ENCODE data around the gene TLX2. TPM values are rescaled to one million over a fixed set of nuclear protein-coding genes. Genes with fewer than 3 reads are reported as not detected.
"Not testable (repeated sequence)": the region's sequence is repeated elsewhere in the genome, so short reads cannot be mapped to it uniquely, and the experiment has no call there.

The TLX2 gene
- total RNA-seq, 2 donors from 2014 or later: not detected

GRCh38 chr2:74474481-74474880 is 39.8 kb upstream of the TLX2 start:
- H3K4me1 ChIP-seq: peaks cover 0 to 20% of the 10 kb centered on the region in 2 donors
- peaks cover 15% of the 10 kb centered on the region for H3K36me3 ChIP-seq
- no peak for TF ChIP-seq CTCF (IDR thresholded peaks at IDR 0.05)
- H3K4me3 ChIP-seq: no peak overlapping the region
- no peak overlapping the region for H3K27ac ChIP-seq
- H3K27me3 ChIP-seq: no peaks in the 10 kb centered on the region
- DNase-seq (ENCODE audit: low spot score): no peak
- no peaks in the 10 kb centered on the region for H3K9me3 ChIP-seq

GRCh38 chr2:74474899-74475298 is 39.4 kb upstream of the TLX2 start:
- H3K27ac ChIP-seq: no peak overlapping the region
- peaks cover 0 to 20% of the 10 kb centered on the region in 2 donors for H3K4me1 ChIP-seq
- H3K36me3 ChIP-seq: peaks cover 15% of the 10 kb centered on the region
- no peaks in the 10 kb centered on the region for H3K27me3 ChIP-seq
- no peak for DNase-seq (ENCODE audit: low spot score)
- TF ChIP-seq CTCF (IDR thresholded peaks at IDR 0.05): peak in 1 of 2 donors; percentile 14
- no peak overlapping the region for H3K4me3 ChIP-seq
- no peaks in the 10 kb centered on the region for H3K9me3 ChIP-seq

DNA sequence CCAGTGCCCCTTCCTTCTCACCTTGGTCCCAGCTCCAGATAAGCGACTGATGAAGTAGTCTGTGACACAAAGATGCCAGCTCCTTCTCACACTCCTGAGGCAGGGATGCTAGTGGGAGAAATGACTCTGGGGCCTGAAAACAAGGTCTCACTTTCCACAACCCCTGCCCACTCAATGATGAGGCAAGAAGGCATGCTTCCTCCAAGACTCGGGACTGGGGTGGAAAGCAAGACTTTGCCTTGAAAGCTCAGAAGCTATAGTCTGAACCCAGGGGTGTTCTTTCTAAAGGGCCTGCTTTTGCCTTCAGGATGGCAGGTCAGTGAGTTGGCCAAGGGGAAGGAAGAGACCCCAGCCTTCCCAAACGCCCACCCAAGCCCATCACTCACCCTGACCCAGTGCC is 32.8 kb upstream of the TLX2 start:
- peak overlapping the region in 1 of 2 donors; percentile 88 for H3K27ac ChIP-seq
- no peaks in the 10 kb centered on the region for H3K36me3 ChIP-seq
- no peak for TF ChIP-seq CTCF (IDR thresholded peaks at IDR 0.05)
- peaks cover 0 to 31% of the 10 kb centered on the region in 2 donors for H3K4me1 ChIP-seq
- DNase-seq (ENCODE audit: low spot score): no peak
- H3K27me3 ChIP-seq: no peaks in the 10 kb centered on the region
- H3K9me3 ChIP-seq: no peaks in the 10 kb centered on the region
- peak overlapping the region; percentile 78 to 83 for H3K4me3 ChIP-seq

DNA sequence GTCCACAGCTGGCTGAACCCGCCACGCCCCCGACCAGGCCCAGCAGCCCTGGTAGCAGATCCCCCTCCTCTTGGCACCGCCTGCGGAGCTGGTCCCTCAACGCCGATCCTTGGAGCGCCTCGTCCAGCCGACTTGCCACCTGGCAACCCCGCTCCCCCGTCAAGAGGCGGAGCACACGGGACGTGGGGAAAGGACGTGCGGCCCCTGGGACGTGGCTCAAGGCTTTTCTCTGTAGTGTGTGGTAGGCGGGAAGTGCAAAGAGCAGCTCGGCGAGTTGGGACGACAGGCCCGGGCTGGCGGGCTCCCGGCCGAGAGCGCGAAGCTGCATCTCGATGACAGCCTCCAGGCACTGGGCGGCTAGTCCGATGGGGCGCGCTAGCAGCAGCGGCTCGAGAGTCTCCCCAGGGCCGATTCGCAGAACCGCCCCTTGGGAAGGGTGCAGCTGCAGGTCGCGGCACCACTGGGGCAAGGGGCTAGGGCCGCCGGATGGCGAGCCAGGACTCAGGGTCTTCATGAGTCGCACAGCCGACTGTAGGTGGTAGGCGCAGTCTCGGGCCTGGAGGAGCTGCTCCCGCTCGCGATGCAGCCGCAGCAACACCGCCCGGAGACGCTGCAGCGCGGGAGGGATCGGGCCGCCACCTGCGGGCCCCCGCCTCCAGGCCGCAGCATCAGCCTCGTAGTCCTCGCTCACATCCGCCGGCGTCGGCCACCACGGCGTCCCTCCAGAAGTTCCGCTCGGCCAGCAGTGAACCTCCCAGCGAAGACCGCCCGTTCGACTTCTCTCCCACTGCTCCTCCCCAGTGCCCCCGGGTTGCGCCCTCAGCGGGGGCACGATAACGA is 32.1 kb upstream of the TLX2 start:
- Histone ChIP-seq H3K4me1 (peaks cover 0 to 31% of the 10 kb centered on the region in 2 donors), H3K27ac (peak overlapping the region; percentile 88 to 91), H3K9me3 (no peaks in the 10 kb centered on the region), H3K36me3 (peaks cover 6% of the 10 kb centered on the region), H3K4me3 (peak overlapping the region; percentile 78 to 83), H3K27me3 (no peaks in the 10 kb centered on the region)
- DNase-seq (ENCODE audit: low spot score): no peak
- no peak for TF ChIP-seq CTCF (IDR thresholded peaks at IDR 0.05)

GRCh38 chr2:74482801-74483674 is 31.2 kb upstream of the TLX2 start, which contains the start of the genes CCDC142 and TTC31:
CCDC142 (minus strand) TSS chr2:74482998; CDS start chr2:74482837, 161 bp downstream.
TTC31 (plus strand) TSS chr2:74483081; CDS start chr2:74483096, 15 bp downstream.
- peak; percentile 98 for DNase-seq (ENCODE audit: low spot score)
- Histone ChIP-seq H3K27me3 (no peaks in the 10 kb centered on the region), H3K36me3 (peaks cover 7% of the 10 kb centered on the region), H3K27ac (peak within 1 kb of the TSS; percentile 88 to 91), H3K4me1 (peaks cover 0 to 31% of the 10 kb centered on the region in 2 donors), H3K9me3 (no peaks in the 10 kb centered on the region), H3K4me3 (peak within 1 kb of the TSS; percentile 78 to 83)
- peak; percentile 71 to 85 for TF ChIP-seq CTCF (IDR thresholded peaks at IDR 0.05)

- not testable (repeated sequence) for DNase-seq (ENCODE audit: low spot score); H3K27me3 ChIP-seq; H3K36me3 ChIP-seq; H3K9me3 ChIP-seq
- peak overlapping the region; percentile 88 to 91 for H3K27ac ChIP-seq
- H3K4me3 ChIP-seq: peak overlapping the region; percentile 78 to 83
- peaks cover 0 to 31% of the 10 kb centered on the region in 2 donors for H3K4me1 ChIP-seq
These were observed 30.5 kb upstream of the TLX2 start for GRCh38 chr2:74483675-74484164.
